Gastrocnemius medialis (tissue), 4 donors: ENCODE measurements around the gene GRIK1. TPM values are rescaled to one million over a fixed set of nuclear protein-coding genes. Genes with fewer than 3 reads are reported as not detected.

Experiments
- ATAC-seq, 2 donors: fragments of 150-250 bp; one replicate each; pipeline ENCODE4 v1.9.1; 2016
- DNase-seq, 2 donors: peaks; one replicate each; pipeline ENCODE4 v3.0.0-alpha.2; 2019
- H3K27ac ChIP-seq, 4 donors: fragments of 200-600 bp; sonication (generic); 1 replicate in 1 of 4; 2 replicates in 3 of 4; pipeline ENCODE4 v1.5.1; 2016 to 2018; ENCODE audit warnings: mild to moderate bottlenecking in 2 of 4, moderate library complexity in 1 of 4
- H3K27me3 ChIP-seq, 3 donors: fragments of 200-600 bp; sonication (generic) in 2 of 3; 1 replicate in 1 of 3; 2 replicates in 2 of 3; pipeline versions ENCODE4 v1.5.1 to v1.6.0; 2016 to 2019; ENCODE audit warnings: mild to moderate bottlenecking in 1 of 3, moderate library complexity in 1 of 3
- H3K36me3 ChIP-seq, 2 donors: fragments of 200-600 bp; sonication (generic) in 1 of 2; one replicate each; pipeline ENCODE4 v1.5.1; 2017 to 2018
- H3K4me1 ChIP-seq, 2 donors: fragments of 200-600 bp; sonication (generic) in 1 of 2; one replicate each; pipeline ENCODE4 v1.5.1; 2016 to 2017; ENCODE audit warnings: mild to moderate bottlenecking in 2 of 2
- H3K4me3 ChIP-seq, 4 donors: fragments of 200-600 bp; sonication (generic) in 3 of 4; 1 replicate in 1 of 4; 2 replicates in 3 of 4; pipeline ENCODE4 v1.5.1; 2016 to 2019; ENCODE audit warnings: mild to moderate bottlenecking in 2 of 4
- H3K9me3 ChIP-seq, 3 donors: fragments of 200-600 bp; sonication (generic) in 2 of 3; 1 replicate in 1 of 3; 2 replicates in 2 of 3; pipeline ENCODE4 v1.5.1; 2016 to 2019
- CTCF ChIP-seq, 5 experiments: fragments of 450-650 bp in 3 of 5; fragments of 200-600 bp in 2 of 5; sonication (generic) in 2 of 5; IDR thresholded peaks in 4 of 5; conservative IDR thresholded peaks in 1 of 5; 1 replicate in 4 of 5; 2 replicates in 1 of 5; pipeline ENCODE4 v1.5.1; 2016 to 2019; ENCODE audit warnings: antibody characterized with exemption in 5 of 5, mild to moderate bottlenecking in 3 of 5, moderate library complexity in 3 of 5
- POLR2A ChIP-seq, 2 donors: fragments of 450-650 bp; IDR thresholded peaks; one replicate each; pipeline ENCODE4 v1.6.1; 2017; ENCODE audit warnings: antibody characterized with exemption in 2 of 2, mild to moderate bottlenecking in 2 of 2, moderate library complexity in 2 of 2
- in situ Hi-C, 4 donors: fragments of 200-750 bp; cut with MboI; loops; one replicate each; pipeline versions ENCODE4 v1.15.0 to v1.8.0; 2017; ENCODE audit warnings: low sequenced_read_pairs in 4 of 4
- intact Hi-C: fragments of 100-400 bp; cut with DNase I; formaldehyde crosslinking; loops from one replicate; pipeline ENCODE4 v1.15.1; 2023; ENCODE audit warnings: low total_unique reads
- total RNA-seq, 4 donors: library from RNA; depleted of rRNA; stranded (reverse); fragments of >200 nt; gene quantifications; one replicate each; pipeline versions ENCODE4 v1.1.0 to v1.2.3, GENCODE V29; 2016

The GRIK1 gene
- total RNA-seq, 4 donors from 2014 or later: 0.13 TPM; not detected in 3

DNA sequence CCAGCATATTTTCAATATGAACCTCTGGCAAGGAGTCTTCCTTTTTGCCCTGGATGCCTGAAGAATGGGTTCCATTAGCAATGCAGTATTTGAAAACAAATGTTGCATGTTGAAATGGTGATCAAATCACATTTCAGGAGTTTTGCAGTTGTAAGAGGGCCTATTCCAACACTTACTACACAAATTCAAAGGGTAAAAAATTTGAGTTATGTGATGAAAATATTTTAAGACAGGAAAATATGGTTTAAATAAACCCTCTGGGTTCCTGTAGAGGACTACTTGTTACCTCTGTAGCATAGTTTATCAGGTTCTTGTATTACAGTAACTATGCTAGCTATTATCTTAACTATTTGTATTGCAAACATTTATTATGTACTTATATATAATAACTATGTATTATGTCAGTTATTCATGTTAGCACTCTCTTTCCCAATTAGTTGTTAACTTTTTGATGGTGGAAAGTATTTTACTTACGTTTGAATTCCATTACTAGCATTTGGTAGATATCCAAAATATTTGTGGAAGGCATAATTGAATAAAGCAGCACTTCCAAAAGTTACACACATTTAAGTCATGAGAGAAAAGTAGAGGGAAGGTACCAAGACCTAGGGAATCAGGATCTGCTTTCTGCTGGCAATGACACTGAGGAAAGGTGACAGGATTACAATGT lies 312.9 kb downstream of the GRIK1 start:
- TF ChIP-seq POLR2A (IDR thresholded peaks at IDR 0.05): no peak
- TF ChIP-seq CTCF (IDR thresholded peaks at IDR 0.05 in 4 of 5, conservative IDR thresholded peaks at IDR 0.05 in 1 of 5): no peak
- Histone ChIP-seq H3K4me1 (no peaks in the 10 kb centered on the region), H3K4me3 (no peak overlapping the region), H3K27me3 (no peaks in the 10 kb centered on the region), H3K36me3 (no peaks in the 10 kb centered on the region), H3K27ac (no peak overlapping the region), H3K9me3 (no peaks in the 10 kb centered on the region)
- no peak for DNase-seq
- no peak for ATAC-seq
- intact Hi-C loops (no loop called here), in situ Hi-C loops (no loop called here)

- DNase-seq: no peak
- no peaks in the 10 kb centered on the region for H3K36me3 ChIP-seq
- intact Hi-C loops (no loop called here), in situ Hi-C loops (no loop called here)
- H3K27me3 ChIP-seq: no peaks in the 10 kb centered on the region
- no peaks in the 10 kb centered on the region for H3K9me3 ChIP-seq
- ATAC-seq: no peak
- no peaks in the 10 kb centered on the region for H3K4me1 ChIP-seq
- H3K4me3 ChIP-seq: no peak overlapping the region
- H3K27ac ChIP-seq: no peak overlapping the region
- TF ChIP-seq CTCF (IDR thresholded peaks at IDR 0.05 in 4 of 5, conservative IDR thresholded peaks at IDR 0.05 in 1 of 5) (no peak), POLR2A (IDR thresholded peaks at IDR 0.05) (no peak)
These were observed 313.8 kb downstream of the GRIK1 start for GRCh38 chr21:29625990-29626389.

- in situ Hi-C loops (no loop called here), intact Hi-C loops (no loop called here)
- ATAC-seq (no peak), DNase-seq (no peak)
- no peak overlapping the region for H3K27ac ChIP-seq
- no peaks in the 10 kb centered on the region for H3K4me1 ChIP-seq
- H3K9me3 ChIP-seq: no peaks in the 10 kb centered on the region
- no peak for TF ChIP-seq CTCF (IDR thresholded peaks at IDR 0.05 in 4 of 5, conservative IDR thresholded peaks at IDR 0.05 in 1 of 5)
- H3K36me3 ChIP-seq: no peaks in the 10 kb centered on the region
- H3K4me3 ChIP-seq: no peak overlapping the region
- no peaks in the 10 kb centered on the region for H3K27me3 ChIP-seq
These were observed 315.0 kb downstream of the GRIK1 start for GRCh38 chr21:29624776-29625175.

DNA sequence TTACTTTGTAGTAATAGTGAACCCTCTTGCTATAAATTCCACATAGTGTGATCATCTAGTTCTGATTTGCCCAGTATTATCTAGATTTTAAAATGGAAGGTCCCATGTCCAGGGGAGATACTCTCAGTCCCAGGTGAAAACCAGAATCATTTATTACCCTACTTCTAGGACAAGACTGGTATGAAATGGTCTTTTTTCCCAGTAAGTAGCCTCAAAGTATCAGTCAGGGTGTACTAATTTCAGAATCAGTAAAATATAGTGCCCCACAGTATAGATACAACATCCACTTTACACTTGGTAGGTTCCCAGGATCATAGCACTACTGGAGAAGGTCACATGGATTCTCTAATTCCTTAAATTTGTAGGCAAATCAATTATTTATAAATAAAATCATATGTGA lies 318.3 kb downstream of the GRIK1 start:
- DNase-seq (no peak), ATAC-seq (no peak)
- Histone ChIP-seq H3K4me1 (no peaks in the 10 kb centered on the region), H3K36me3 (no peaks in the 10 kb centered on the region), H3K27me3 (no peaks in the 10 kb centered on the region), H3K9me3 (no peaks in the 10 kb centered on the region), H3K4me3 (no peak overlapping the region), H3K27ac (no peak overlapping the region)
- no peak for TF ChIP-seq CTCF (IDR thresholded peaks at IDR 0.05 in 4 of 5, conservative IDR thresholded peaks at IDR 0.05 in 1 of 5)
- TF ChIP-seq POLR2A (IDR thresholded peaks at IDR 0.05): no peak
- in situ Hi-C loops: no loop called here
- intact Hi-C loops: no loop called here

GRCh38 chr21:29616209-29616751 lies 323.5 kb downstream of the GRIK1 start:
- ATAC-seq (no peak), DNase-seq (no peak)
- Histone ChIP-seq H3K36me3 (no peaks in the 10 kb centered on the region), H3K4me1 (no peaks in the 10 kb centered on the region), H3K27me3 (no peaks in the 10 kb centered on the region), H3K27ac (no peak overlapping the region), H3K4me3 (no peak overlapping the region), H3K9me3 (no peaks in the 10 kb centered on the region)
- in situ Hi-C loops (no loop called here), intact Hi-C loops (no loop called here)
- TF ChIP-seq CTCF (IDR thresholded peaks at IDR 0.05 in 4 of 5, conservative IDR thresholded peaks at IDR 0.05 in 1 of 5) (no peak), POLR2A (IDR thresholded peaks at IDR 0.05) (no peak)
